HEK293 (cell line): ENCODE data around the gene GRN.

Experiments
- ATF2 ChIP-seq: fragments of 450-650 bp; formaldehyde crosslinking; IDR thresholded peaks from 2 replicates; pipeline ENCODE4 v1.5.1; 2016; ENCODE audit warnings: missing biosample characterization, missing genetic modification characterization, low read depth
- ZNF280C ChIP-seq: fragments of 450-650 bp; formaldehyde crosslinking; IDR thresholded peaks from 2 replicates; pipeline ENCODE4 v1.5.1; 2016; ENCODE audit warnings: missing biosample characterization, missing genetic modification characterization

- TF ChIP-seq ATF2 (tag by site-specific recombination): no peak
- no peak for TF ChIP-seq ZNF280C (tag by site-specific recombination)
These were observed 5.7 kb downstream of the GRN start for GRCh38 chr17:44350733-44351226.
